ENCODE data around the gene GPR161. TPM values are rescaled to one million over a fixed set of nuclear protein-coding genes. Genes with fewer than 3 reads are reported as not detected.

GPR161 gene
- total and polyA plus RNA-seq, 7 donors, result 0.60 to 23.0 (median 8.9) TPM

DNA sequence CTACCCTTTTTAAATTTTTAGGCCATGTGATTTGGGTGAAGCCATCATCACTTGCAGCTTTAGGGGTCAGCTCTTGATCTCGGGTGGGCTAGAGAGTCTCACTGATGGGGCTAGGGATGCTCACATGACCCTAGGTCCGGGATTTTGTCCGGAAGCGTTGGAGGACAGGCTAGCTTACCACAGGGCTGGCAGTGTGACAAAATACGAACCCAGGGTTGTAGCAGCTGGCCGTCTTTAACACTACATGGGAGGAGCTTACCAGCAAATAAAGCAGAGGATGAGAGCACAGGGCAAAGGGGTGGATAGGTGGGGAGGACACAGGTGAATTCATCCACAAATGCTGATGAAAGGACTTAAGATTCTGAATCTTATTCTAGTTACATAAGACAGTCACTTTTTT is 21.9 kb downstream of the GPR161 start:
- no peak overlapping the region for H3K4me3 ChIP-seq
- H3K27ac ChIP-seq, result no peak overlapping the region
- H3K36me3 ChIP-seq, result peaks cover 0 to 15% (median 0%) of the 10 kb centered on the region in 4 donors
- WGBS, 2 donors, result 13 to 63% methylated on average over 6 of the region's 6 CpGs
- H3K27me3 ChIP-seq, result no peaks in the 10 kb centered on the region
- DNase-seq, result no peak
- no peaks in the 10 kb centered on the region for H3K9me3 ChIP-seq
- TF ChIP-seq POLR2A (IDR thresholded peaks at IDR 0.05) (no peak), POLR2AphosphoS5 (IDR thresholded peaks at IDR 0.05) (no peak), EP300 (IDR thresholded peaks at IDR 0.05) (no peak)
- TF ChIP-seq, protein P1, sequence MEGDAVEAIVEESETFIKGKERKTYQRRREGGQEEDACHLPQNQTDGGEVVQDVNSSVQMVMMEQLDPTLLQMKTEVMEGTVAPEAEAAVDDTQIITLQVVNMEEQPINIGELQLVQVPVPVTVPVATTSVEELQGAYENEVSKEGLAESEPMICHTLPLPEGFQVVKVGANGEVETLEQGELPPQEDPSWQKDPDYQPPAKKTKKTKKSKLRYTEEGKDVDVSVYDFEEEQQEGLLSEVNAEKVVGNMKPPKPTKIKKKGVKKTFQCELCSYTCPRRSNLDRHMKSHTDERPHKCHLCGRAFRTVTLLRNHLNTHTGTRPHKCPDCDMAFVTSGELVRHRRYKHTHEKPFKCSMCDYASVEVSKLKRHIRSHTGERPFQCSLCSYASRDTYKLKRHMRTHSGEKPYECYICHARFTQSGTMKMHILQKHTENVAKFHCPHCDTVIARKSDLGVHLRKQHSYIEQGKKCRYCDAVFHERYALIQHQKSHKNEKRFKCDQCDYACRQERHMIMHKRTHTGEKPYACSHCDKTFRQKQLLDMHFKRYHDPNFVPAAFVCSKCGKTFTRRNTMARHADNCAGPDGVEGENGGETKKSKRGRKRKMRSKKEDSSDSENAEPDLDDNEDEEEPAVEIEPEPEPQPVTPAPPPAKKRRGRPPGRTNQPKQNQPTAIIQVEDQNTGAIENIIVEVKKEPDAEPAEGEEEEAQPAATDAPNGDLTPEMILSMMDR (IDR thresholded peaks at IDR 0.05), result no peak
- no peaks in the 10 kb centered on the region for H3K4me1 ChIP-seq
- intact Hi-C loops (cut with DNase I), result no loop called here

DNA sequence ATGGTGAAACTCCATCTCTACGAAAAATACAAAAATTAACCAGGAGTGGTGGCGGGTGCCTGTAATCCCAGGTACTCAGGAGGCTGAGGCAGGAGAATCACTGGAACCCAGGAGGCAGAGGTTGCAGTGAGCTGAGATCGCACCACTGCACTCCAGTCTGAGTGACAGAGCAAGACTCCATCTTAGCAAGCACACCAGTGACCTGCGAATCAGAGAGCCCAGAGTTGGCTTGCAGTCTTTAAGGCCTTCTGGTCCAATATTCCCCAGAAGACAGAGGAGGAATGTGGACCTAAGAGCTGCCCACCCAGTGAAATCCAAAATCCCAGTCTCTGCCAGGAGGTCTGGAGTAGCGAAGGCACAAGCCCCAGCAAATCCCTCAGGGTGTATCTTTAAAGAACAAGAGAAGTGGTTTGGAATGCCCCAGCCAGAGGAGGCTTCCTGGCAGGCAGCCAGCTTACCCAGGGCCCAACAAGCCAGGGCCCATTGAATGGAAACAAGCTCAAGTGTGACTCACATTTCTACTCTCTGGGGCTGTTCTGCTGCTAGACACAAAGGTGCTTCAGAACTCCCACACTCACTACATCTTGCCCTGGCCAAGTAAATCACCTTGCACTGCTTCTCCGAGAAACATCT is 23.9 kb downstream of the GPR161 start:
- Histone ChIP-seq H3K9me3 (no peaks in the 10 kb centered on the region), H3K4me3 (no peak overlapping the region), H3K27ac (no peak overlapping the region), H3K4me1 (no peaks in the 10 kb centered on the region), H3K36me3 (peaks cover 0 to 9% (median 0%) of the 10 kb centered on the region in 4 donors), H3K27me3 (no peaks in the 10 kb centered on the region)
- WGBS, 2 donors, result 92 to 96% methylated on average over 6 of the region's 6 CpGs
- no peak for DNase-seq
- TF ChIP-seq EP300 (IDR thresholded peaks at IDR 0.05) (no peak), POLR2A (IDR thresholded peaks at IDR 0.05) (no peak), POLR2AphosphoS5 (IDR thresholded peaks at IDR 0.05) (no peak)
- TF ChIP-seq, protein P1 (IDR thresholded peaks at IDR 0.05), result no peak
- intact Hi-C loops (cut with DNase I), result no loop called here

DNA sequence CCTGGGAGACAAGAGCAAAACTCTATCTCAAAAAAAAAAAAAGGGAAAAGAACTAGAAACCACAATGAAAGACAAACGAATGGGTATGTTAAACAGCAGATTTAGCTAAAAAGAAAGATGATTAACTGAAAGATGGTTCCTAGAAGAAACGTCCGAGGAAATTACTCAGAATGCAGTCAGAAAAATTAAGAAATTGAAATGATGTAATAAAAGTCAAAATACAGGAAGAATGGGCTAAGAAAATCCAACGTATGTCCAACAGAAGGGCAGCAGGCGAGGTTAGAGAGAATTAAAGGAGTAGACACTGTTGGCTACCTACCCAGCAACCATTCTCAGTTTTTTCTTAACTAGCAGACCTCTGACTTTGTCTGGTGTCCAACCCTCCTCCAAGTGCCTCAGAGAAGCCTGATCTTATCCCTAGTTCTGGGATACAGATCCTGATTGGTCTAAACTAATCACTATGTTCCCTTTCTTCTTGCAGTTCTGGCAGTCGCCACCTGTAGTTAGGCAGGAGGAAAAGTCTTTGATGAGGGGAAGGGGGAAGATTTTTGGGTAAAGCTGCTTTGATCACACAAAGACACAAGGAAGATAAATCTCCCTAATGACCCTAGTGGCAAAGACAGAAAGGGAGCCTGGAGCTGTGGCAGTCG is 25.7 kb downstream of the GPR161 start:
- intact Hi-C loops (cut with DNase I), result no loop called here
- 87 to 89% methylated on average over 7 of the region's 7 CpGs for WGBS, 2 donors
- Histone ChIP-seq H3K4me3 (no peak overlapping the region), H3K27ac (no peak overlapping the region), H3K36me3 (no peaks in the 10 kb centered on the region), H3K9me3 (no peaks in the 10 kb centered on the region), H3K27me3 (no peaks in the 10 kb centered on the region), H3K4me1 (no peaks in the 10 kb centered on the region)
- no peak for TF ChIP-seq POLR2AphosphoS5 (IDR thresholded peaks at IDR 0.05)
- TF ChIP-seq EP300 (IDR thresholded peaks at IDR 0.05), result no peak
- no peak for TF ChIP-seq POLR2A (IDR thresholded peaks at IDR 0.05)
- TF ChIP-seq, protein P1 (IDR thresholded peaks at IDR 0.05), result no peak
- no peak for DNase-seq

DNA sequence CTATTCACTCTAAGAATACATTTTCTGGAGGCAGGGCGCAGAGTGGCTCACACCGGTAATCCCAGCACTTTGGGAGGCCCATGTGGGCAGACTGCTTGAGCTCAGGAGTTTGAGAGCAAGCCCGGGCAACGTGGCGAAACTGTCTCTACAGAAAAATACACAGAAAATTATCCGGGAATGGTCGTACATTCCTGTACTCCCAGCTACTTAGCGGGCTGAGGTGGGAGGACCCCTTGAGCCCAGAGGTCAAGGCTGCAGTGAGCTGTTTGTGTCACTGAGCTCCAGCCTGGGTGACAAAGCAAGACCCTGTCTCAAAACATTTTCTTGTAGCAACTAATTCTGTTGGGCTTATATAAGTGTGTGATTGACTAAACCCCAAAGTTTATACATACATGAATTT is 30.5 kb downstream of the GPR161 start:
- no peak for TF ChIP-seq EP300 (IDR thresholded peaks at IDR 0.05)
- DNase-seq, result no peak
- no peak overlapping the region for H3K4me3 ChIP-seq
- peaks cover 0 to 6% (median 2%) of the 10 kb centered on the region in 4 donors for H3K36me3 ChIP-seq
- no peaks in the 10 kb centered on the region for H3K9me3 ChIP-seq
- intact Hi-C loops (cut with DNase I), result no loop called here
- WGBS, 2 donors, result 89 to 90% methylated on average over 8 of the region's 8 CpGs
- no peaks in the 10 kb centered on the region for H3K4me1 ChIP-seq
- H3K27ac ChIP-seq, result no peak overlapping the region
- no peaks in the 10 kb centered on the region for H3K27me3 ChIP-seq

DNA sequence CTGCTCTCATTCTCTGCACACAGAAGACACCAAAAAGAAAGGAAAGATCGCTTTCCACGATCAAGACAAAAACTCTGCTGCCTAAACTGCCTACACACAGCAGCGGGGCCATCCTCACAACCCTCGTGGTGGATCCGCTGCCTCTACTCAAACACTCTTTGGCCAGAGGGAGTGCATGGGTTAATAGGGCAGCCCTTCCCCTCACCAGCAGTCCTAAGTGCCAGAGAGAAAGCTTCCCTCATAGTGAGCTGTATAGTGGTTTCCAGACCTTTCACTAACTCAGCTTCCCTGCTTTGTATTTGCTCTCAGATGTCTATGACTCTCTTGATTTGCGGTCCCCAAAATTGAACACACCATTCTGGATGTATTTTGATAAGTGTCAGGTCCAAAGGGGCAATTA is 30.9 kb downstream of the GPR161 start:
- Histone ChIP-seq H3K36me3 (peaks cover 0 to 6% (median 2%) of the 10 kb centered on the region in 4 donors), H3K27ac (no peak overlapping the region), H3K27me3 (no peaks in the 10 kb centered on the region), H3K9me3 (no peaks in the 10 kb centered on the region), H3K4me3 (no peak overlapping the region), H3K4me1 (no peaks in the 10 kb centered on the region)
- DNase-seq, result no peak
- 93 to 96% methylated on average over 6 of the region's 6 CpGs for WGBS, 2 donors
- intact Hi-C loops (cut with DNase I), result no loop called here
- no peak for TF ChIP-seq POLR2A (IDR thresholded peaks at IDR 0.05)
- TF ChIP-seq POLR2AphosphoS5 (IDR thresholded peaks at IDR 0.05), result no peak
